GM23338 (cell line): ENCODE results near the gene RBL2. TPM values are rescaled to one million over a fixed set of nuclear protein-coding genes. Genes with fewer than 3 reads are reported as not detected.

ENCODE experiments used
- ATAC-seq: fragments of 200-7000 bp; cut with Tn5 transposase; 3 replicates; pipeline ENCODE4 v1.9.1; 2020
- DNase-seq: peaks from one replicate; pipeline ENCODE4 v3.0.0-alpha.2; 2015; ENCODE audit warnings: low spot score
- H2AFZ ChIP-seq: fragments of 200-600 bp; sonication (generic); 2 replicates; pipeline ENCODE4 v1.8.0; 2016; ENCODE audit warnings: antibody characterized with exemption, mild to moderate bottlenecking, moderate library complexity
- H3F3A ChIP-seq: fragments of 200-600 bp; sonication (generic); replicated peaks from 2 replicates; pipeline ENCODE4 v1.8.0; 2017; ENCODE audit warnings: antibody characterized with exemption, mixed run types, low read depth
- H3K27ac ChIP-seq: fragments of 200-600 bp; sonication (generic); 2 replicates; pipeline ENCODE4 v1.6.1; 2016; ENCODE audit warnings: low read depth
- H3K27me3 ChIP-seq: fragments of 200-600 bp; sonication (generic); 2 replicates; pipeline ENCODE4 v1.8.0; 2016; ENCODE audit warnings: mild to moderate bottlenecking, mixed run types, moderate library complexity; ENCODE audit not compliant: insufficient read depth
- H3K36me3 ChIP-seq: fragments of 200-600 bp; sonication (generic); 2 replicates; pipeline ENCODE4 v1.8.0; 2016; ENCODE audit warnings: mild to moderate bottlenecking; ENCODE audit not compliant: insufficient read depth
- H3K4me1 ChIP-seq: fragments of 200-600 bp; sonication (generic); 2 replicates; pipeline ENCODE4 v1.8.0; 2016; ENCODE audit warnings: mild to moderate bottlenecking, moderate library complexity; ENCODE audit not compliant: insufficient read depth
- H3K4me2 ChIP-seq: fragments of 200-600 bp; sonication (generic); 2 replicates; pipeline ENCODE4 v1.7.1; 2017; ENCODE audit warnings: mixed run types
- H3K4me3 ChIP-seq: fragments of 200-600 bp; sonication (generic); 2 replicates; pipeline ENCODE4 v1.6.1; 2016; ENCODE audit warnings: mixed run types
- H3K79me2 ChIP-seq: fragments of 200-600 bp; sonication (generic); replicated peaks from 2 replicates; pipeline ENCODE4 v1.8.0; 2017; ENCODE audit warnings: mild to moderate bottlenecking; ENCODE audit not compliant: insufficient read depth
- H3K9me2 ChIP-seq: fragments of 200-600 bp; sonication (generic); 2 replicates; pipeline ENCODE4 v1.8.0; 2017; ENCODE audit not compliant: insufficient read depth
- H4K20me1 ChIP-seq: fragments of 200-600 bp; sonication (generic); replicated peaks from 2 replicates; pipeline ENCODE4 v1.8.0; 2017; ENCODE audit warnings: mild to moderate bottlenecking; ENCODE audit not compliant: insufficient read depth
- H3K27ac Mint-ChIP-seq: 2 replicates; pipeline ENCODE4 v1.8.0; 2020; ENCODE audit warnings: inconsistent platforms, mild to moderate bottlenecking, moderate library complexity, mixed read lengths
- H3K27me3 Mint-ChIP-seq: 3 replicates; pipeline ENCODE4 v1.8.0; 2022; ENCODE audit warnings: low read depth, mild to moderate bottlenecking, moderate library complexity, mixed read lengths, inconsistent platforms; ENCODE audit not compliant: insufficient read depth, poor library complexity
- H3K36me3 Mint-ChIP-seq: 3 replicates; pipeline ENCODE4 v1.8.0; 2021; ENCODE audit warnings: low read depth, mild to moderate bottlenecking, inconsistent platforms, moderate library complexity, mixed read lengths
- H3K4me1 Mint-ChIP-seq: 3 replicates; pipeline ENCODE4 v1.8.0; 2020; ENCODE audit warnings: mild to moderate bottlenecking, inconsistent platforms, mixed read lengths
- H3K4me3 Mint-ChIP-seq: 3 replicates; pipeline ENCODE4 v1.8.0; 2021; ENCODE audit warnings: moderate library complexity, mild to moderate bottlenecking, inconsistent platforms, mixed read lengths
- H3K9me3 Mint-ChIP-seq: 3 replicates; pipeline ENCODE4 v1.8.0; 2020; ENCODE audit warnings: moderate library complexity, mild to moderate bottlenecking, inconsistent platforms, mixed read lengths
- CREB1 ChIP-seq: fragments of 250-450 bp; sonication (Bioruptor Pico); IDR thresholded peaks from 2 replicates; pipeline ENCODE4 v1.5.0; 2020; ENCODE audit warnings: low read depth, mild to moderate bottlenecking, moderate library complexity
- CTCF ChIP-seq, 2 experiments: fragments of 200-600 bp in 1 of 2; sonication (generic) in 1 of 2; conservative IDR thresholded peaks; 2 replicates each; pipeline versions ENCODE4 v1.5.1 to v1.6.1; 2016 to 2017; ENCODE audit warnings: antibody characterized with exemption in 2 of 2, low read depth in 2 of 2, mild to moderate bottlenecking in 2 of 2, moderate library complexity in 1 of 2
- EZH2 ChIP-seq: fragments of 200-600 bp; sonication (generic); IDR thresholded peaks from one replicate; pipeline ENCODE4 v1.8.0; 2017; ENCODE audit warnings: antibody characterized with exemption, mild to moderate bottlenecking, low read depth; ENCODE audit not compliant: unreplicated experiment
- EZH2phosphoT487 ChIP-seq: fragments of 200-600 bp; sonication (generic); IDR thresholded peaks from one replicate; pipeline ENCODE4 v1.8.1; 2018; ENCODE audit warnings: antibody characterized with exemption; ENCODE audit not compliant: unreplicated experiment
- JUNB ChIP-seq: IDR thresholded peaks from one replicate; pipeline ENCODE4 v1.6.1; 2016; ENCODE audit warnings: antibody characterized with exemption; ENCODE audit not compliant: unreplicated experiment
- NANOG ChIP-seq: IDR thresholded peaks from 2 replicates; pipeline ENCODE4 v1.6.1; 2016; ENCODE audit warnings: antibody characterized with exemption, borderline replicate concordance
- POLR2AphosphoS5 ChIP-seq: IDR thresholded peaks from 2 replicates; pipeline ENCODE4 v1.6.1; 2016; ENCODE audit warnings: antibody characterized with exemption, low read depth
- STAT1 ChIP-seq: IDR thresholded peaks from one replicate; pipeline ENCODE4 v1.6.1; 2016; ENCODE audit warnings: antibody characterized with exemption; ENCODE audit not compliant: unreplicated experiment
- ZNF114 ChIP-seq: fragments of 250-450 bp; sonication (Bioruptor Pico); IDR thresholded peaks from 2 replicates; pipeline ENCODE4 v1.5.0; 2020; ENCODE audit warnings: mild to moderate bottlenecking, moderate library complexity
- ZNF331 ChIP-seq: fragments of 250-450 bp; sonication (Bioruptor Pico); IDR thresholded peaks from 2 replicates; pipeline ENCODE4 v1.5.0; 2020; ENCODE audit warnings: low read depth, mild to moderate bottlenecking, moderate library complexity
- polyA plus RNA-seq: library from polyadenylated mRNA; unstranded; fragments of >200 nt; fragmentation: Nextera tagmentation; extraction: Ambion mirVana; gene quantifications from 2 replicates; pipeline ENCODE4 v1.2.1, GENCODE V29; 2016
- total RNA-seq: library from RNA; depleted of rRNA; stranded (reverse); fragments of >200 nt; shearing (Covaris generic); gene quantifications from 2 replicates; pipeline ENCODE4 v1.2.3, GENCODE V29; 2014
- TF ChIP-seq, protein P1 (sequence below): IDR thresholded peaks from 2 replicates; pipeline ENCODE4 v1.6.1; 2016; ENCODE audit warnings: antibody characterized with exemption
- TF ChIP-seq, protein P2 (sequence below): IDR thresholded peaks from one replicate; pipeline ENCODE4 v1.6.1; 2018; ENCODE audit warnings: antibody characterized with exemption; ENCODE audit not compliant: unreplicated experiment
- TF ChIP-seq, protein P3 (sequence below): fragments of 250-450 bp; sonication (Bioruptor Pico); IDR thresholded peaks from 2 replicates; pipeline ENCODE4 v1.5.0; 2020; ENCODE audit warnings: mild to moderate bottlenecking, moderate library complexity

Gene RBL2
- total and polyA plus RNA-seq, 2 experiments from 2014 or later = 15.4 to 43.3 TPM

- peaks cover 3% of the 10 kb centered on the region; the same call in 2 of the 3 replicates for H3K4me1 Mint-ChIP-seq
- H3F3A ChIP-seq = no peaks in the 10 kb centered on the region
- no peaks in the 10 kb centered on the region for H4K20me1 ChIP-seq
- peaks cover 45% of the 10 kb centered on the region for H3K36me3 ChIP-seq
- no peaks in the 10 kb centered on the region for H3K79me2 ChIP-seq
- H3K9me2 ChIP-seq = no peaks in the 10 kb centered on the region
- no peak overlapping the region for H3K4me3 Mint-ChIP-seq
- no peaks in the 10 kb centered on the region for H3K27me3 ChIP-seq
- peak; percentile 3 for DNase-seq
- H2AFZ ChIP-seq = no peak overlapping the region
- H3K36me3 Mint-ChIP-seq = peaks cover 48% of the 10 kb centered on the region
- H3K4me2 ChIP-seq = no peak overlapping the region
- no peak for TF ChIP-seq POLR2AphosphoS5
- no peak for TF ChIP-seq EZH2
- no peak for TF ChIP-seq ZNF331 (CRISPR knock-in tag)
- TF ChIP-seq CTCF (conservative IDR thresholded peaks at IDR 0.05; ENCODE audit: low read depth in 2 of 2) = no peak
- TF ChIP-seq, protein P1, sequence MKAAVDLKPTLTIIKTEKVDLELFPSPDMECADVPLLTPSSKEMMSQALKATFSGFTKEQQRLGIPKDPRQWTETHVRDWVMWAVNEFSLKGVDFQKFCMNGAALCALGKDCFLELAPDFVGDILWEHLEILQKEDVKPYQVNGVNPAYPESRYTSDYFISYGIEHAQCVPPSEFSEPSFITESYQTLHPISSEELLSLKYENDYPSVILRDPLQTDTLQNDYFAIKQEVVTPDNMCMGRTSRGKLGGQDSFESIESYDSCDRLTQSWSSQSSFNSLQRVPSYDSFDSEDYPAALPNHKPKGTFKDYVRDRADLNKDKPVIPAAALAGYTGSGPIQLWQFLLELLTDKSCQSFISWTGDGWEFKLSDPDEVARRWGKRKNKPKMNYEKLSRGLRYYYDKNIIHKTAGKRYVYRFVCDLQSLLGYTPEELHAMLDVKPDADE = no peak
- no peak for TF ChIP-seq JUNB
- TF ChIP-seq, protein P2, sequence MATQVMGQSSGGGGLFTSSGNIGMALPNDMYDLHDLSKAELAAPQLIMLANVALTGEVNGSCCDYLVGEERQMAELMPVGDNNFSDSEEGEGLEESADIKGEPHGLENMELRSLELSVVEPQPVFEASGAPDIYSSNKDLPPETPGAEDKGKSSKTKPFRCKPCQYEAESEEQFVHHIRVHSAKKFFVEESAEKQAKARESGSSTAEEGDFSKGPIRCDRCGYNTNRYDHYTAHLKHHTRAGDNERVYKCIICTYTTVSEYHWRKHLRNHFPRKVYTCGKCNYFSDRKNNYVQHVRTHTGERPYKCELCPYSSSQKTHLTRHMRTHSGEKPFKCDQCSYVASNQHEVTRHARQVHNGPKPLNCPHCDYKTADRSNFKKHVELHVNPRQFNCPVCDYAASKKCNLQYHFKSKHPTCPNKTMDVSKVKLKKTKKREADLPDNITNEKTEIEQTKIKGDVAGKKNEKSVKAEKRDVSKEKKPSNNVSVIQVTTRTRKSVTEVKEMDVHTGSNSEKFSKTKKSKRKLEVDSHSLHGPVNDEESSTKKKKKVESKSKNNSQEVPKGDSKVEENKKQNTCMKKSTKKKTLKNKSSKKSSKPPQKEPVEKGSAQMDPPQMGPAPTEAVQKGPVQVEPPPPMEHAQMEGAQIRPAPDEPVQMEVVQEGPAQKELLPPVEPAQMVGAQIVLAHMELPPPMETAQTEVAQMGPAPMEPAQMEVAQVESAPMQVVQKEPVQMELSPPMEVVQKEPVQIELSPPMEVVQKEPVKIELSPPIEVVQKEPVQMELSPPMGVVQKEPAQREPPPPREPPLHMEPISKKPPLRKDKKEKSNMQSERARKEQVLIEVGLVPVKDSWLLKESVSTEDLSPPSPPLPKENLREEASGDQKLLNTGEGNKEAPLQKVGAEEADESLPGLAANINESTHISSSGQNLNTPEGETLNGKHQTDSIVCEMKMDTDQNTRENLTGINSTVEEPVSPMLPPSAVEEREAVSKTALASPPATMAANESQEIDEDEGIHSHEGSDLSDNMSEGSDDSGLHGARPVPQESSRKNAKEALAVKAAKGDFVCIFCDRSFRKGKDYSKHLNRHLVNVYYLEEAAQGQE = no peak
- no peak for TF ChIP-seq NANOG
- no peak for TF ChIP-seq CREB1 (CRISPR knock-in tag)
- no peak for TF ChIP-seq ZNF114 (CRISPR knock-in tag)
- TF ChIP-seq STAT1 = no peak
- no peak for TF ChIP-seq EZH2phosphoT487
- TF ChIP-seq, protein P3, sequence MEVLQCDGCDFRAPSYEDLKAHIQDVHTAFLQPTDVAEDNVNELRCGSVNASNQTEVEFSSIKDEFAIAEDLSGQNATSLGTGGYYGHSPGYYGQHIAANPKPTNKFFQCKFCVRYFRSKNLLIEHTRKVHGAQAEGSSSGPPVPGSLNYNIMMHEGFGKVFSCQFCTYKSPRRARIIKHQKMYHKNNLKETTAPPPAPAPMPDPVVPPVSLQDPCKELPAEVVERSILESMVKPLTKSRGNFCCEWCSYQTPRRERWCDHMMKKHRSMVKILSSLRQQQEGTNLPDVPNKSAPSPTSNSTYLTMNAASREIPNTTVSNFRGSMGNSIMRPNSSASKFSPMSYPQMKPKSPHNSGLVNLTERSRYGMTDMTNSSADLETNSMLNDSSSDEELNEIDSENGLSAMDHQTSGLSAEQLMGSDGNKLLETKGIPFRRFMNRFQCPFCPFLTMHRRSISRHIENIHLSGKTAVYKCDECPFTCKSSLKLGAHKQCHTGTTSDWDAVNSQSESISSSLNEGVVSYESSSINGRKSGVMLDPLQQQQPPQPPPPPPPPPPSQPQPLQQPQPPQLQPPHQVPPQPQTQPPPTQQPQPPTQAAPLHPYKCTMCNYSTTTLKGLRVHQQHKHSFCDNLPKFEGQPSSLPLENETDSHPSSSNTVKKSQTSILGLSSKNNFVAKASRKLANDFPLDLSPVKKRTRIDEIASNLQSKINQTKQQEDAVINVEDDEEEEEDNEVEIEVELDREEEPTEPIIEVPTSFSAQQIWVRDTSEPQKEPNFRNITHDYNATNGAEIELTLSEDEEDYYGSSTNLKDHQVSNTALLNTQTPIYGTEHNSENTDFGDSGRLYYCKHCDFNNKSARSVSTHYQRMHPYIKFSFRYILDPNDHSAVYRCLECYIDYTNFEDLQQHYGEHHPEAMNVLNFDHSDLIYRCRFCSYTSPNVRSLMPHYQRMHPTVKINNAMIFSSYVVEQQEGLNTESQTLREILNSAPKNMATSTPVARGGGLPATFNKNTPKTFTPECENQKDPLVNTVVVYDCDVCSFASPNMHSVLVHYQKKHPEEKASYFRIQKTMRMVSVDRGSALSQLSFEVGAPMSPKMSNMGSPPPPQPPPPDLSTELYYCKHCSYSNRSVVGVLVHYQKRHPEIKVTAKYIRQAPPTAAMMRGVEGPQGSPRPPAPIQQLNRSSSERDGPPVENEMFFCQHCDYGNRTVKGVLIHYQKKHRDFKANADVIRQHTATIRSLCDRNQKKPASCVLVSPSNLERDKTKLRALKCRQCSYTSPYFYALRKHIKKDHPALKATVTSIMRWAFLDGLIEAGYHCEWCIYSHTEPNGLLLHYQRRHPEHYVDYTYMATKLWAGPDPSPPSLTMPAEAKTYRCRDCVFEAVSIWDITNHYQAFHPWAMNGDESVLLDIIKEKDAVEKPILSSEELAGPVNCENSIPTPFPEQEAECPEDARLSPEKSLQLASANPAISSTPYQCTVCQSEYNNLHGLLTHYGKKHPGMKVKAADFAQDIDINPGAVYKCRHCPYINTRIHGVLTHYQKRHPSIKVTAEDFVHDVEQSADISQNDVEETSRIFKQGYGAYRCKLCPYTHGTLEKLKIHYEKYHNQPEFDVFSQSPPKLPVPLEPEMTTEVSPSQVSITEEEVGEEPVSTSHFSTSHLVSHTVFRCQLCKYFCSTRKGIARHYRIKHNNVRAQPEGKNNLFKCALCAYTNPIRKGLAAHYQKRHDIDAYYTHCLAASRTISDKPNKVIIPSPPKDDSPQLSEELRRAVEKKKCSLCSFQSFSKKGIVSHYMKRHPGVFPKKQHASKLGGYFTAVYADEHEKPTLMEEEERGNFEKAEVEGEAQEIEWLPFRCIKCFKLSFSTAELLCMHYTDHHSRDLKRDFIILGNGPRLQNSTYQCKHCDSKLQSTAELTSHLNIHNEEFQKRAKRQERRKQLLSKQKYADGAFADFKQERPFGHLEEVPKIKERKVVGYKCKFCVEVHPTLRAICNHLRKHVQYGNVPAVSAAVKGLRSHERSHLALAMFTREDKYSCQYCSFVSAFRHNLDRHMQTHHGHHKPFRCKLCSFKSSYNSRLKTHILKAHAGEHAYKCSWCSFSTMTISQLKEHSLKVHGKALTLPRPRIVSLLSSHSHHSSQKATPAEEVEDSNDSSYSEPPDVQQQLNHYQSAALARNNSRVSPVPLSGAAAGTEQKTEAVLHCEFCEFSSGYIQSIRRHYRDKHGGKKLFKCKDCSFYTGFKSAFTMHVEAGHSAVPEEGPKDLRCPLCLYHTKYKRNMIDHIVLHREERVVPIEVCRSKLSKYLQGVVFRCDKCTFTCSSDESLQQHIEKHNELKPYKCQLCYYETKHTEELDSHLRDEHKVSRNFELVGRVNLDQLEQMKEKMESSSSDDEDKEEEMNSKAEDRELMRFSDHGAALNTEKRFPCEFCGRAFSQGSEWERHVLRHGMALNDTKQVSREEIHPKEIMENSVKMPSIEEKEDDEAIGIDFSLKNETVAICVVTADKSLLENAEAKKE (CRISPR knock-in tag) = no peak
- ATAC-seq = no peak
- H3K27ac ChIP-seq = no peak overlapping the region
- no peak overlapping the region; the same call in 1 of the 2 replicates for H3K27ac Mint-ChIP-seq
- H3K4me3 ChIP-seq = no peak overlapping the region
- no peaks in the 10 kb centered on the region for H3K9me3 Mint-ChIP-seq
- peaks cover 4% of the 10 kb centered on the region for H3K27me3 Mint-ChIP-seq
- H3K4me1 ChIP-seq = no peaks in the 10 kb centered on the region
Measured at GRCh38 chr16:53456625-53457024, 22.4 kb downstream of the RBL2 start.
